Endothelial cell of umbilical vein (primary cell): ENCODE data around the gene SUGP2. TPM values are rescaled to one million over a fixed set of nuclear protein-coding genes. Genes with fewer than 3 reads are reported as not detected.

Experiments used
- BruUV-seq: library from RNA; stranded (reverse); fragments of 400-500 nt; replicated peaks from 2 replicates; lab custom pipeline; 2021; lab: Mats Ljungman, UMichigan
- CTCF ChIA-PET: fragments of 300-600, 350-600 bp; sonication (Branson Sonifier 250); formaldehyde crosslinking; loops from one replicate; lab custom pipeline; 2021; ENCODE audit warnings: antibody characterized with exemption, inconsistent platforms; lab: Charles Lee
- POLR2A ChIA-PET: fragments of 300-600, 350-600 bp; sonication (Branson Sonifier 250); formaldehyde crosslinking; loops from one replicate; lab custom pipeline; 2021; ENCODE audit warnings: antibody characterized with exemption, inconsistent platforms; lab: Charles Lee
- DNase-seq: peaks from one replicate; pipeline ENCODE4 v3.0.0-alpha.2; 2011; ENCODE audit warnings: low read depth, low spot score
- FAIRE-seq: peaks from 2 replicates; lab custom pipeline; 2011; peaks lifted over from hg19 to GRCh38; lab: Jason Lieb, UNC
- H2AFZ ChIP-seq: 2 replicates; pipeline ENCODE4 v1.6.0; 2012; ENCODE audit warnings: low read depth, low read length, control low read depth, inconsistent platforms
- H3K27ac ChIP-seq: 2 replicates; pipeline ENCODE4 v1.5.1; 2011; ENCODE audit warnings: low read depth, mild to moderate bottlenecking, control low read depth, low read length, moderate library complexity; ENCODE audit not compliant: insufficient read depth
- H3K27me3 ChIP-seq, 2 experiments: 2 replicates each; pipeline versions ENCODE4 v1.6.0 to v1.6.1; 2011; ENCODE audit warnings: low read length in 2 of 2, mixed read lengths in 1 of 2; ENCODE audit not compliant: control insufficient read depth in 2 of 2, insufficient read depth in 2 of 2
- H3K36me3 ChIP-seq, 2 experiments: 2 replicates in 1 of 2; 3 replicates in 1 of 2; pipeline ENCODE4 v1.5.1; 2011; ENCODE audit warnings: low read length in 2 of 2, mild to moderate bottlenecking in 1 of 2, moderate library complexity in 1 of 2; ENCODE audit not compliant: control insufficient read depth in 2 of 2, insufficient read depth in 2 of 2; ENCODE audit errors: extremely low read depth in 1 of 2
- H3K4me1 ChIP-seq: 3 replicates; pipeline ENCODE4 v1.5.1; 2011; ENCODE audit warnings: mild to moderate bottlenecking, low read length; ENCODE audit not compliant: control insufficient read depth, insufficient read depth; ENCODE audit errors: extremely low read depth
- H3K4me2 ChIP-seq: 2 replicates; pipeline ENCODE4 v1.6.1; 2011; ENCODE audit warnings: low read length, control low read depth, mixed read lengths; ENCODE audit not compliant: insufficient read depth
- H3K4me3 ChIP-seq, 3 experiments: fragments of 200-600 bp in 1 of 3; sonication (generic), shearing (Covaris generic) in 1 of 3; replicated peaks in 1 of 3; 2 replicates each; pipeline ENCODE4 v1.5.1; 2011 to 2016; ENCODE audit warnings: control low read depth in 3 of 3, low read length in 3 of 3, mild to moderate bottlenecking in 2 of 3, inconsistent platforms in 1 of 3, low read depth in 1 of 3, moderate library complexity in 1 of 3; ENCODE audit not compliant: insufficient read depth in 1 of 3
- H3K79me2 ChIP-seq: 2 replicates; pipeline ENCODE4 v1.6.0; 2012; ENCODE audit warnings: low read length, inconsistent platforms; ENCODE audit not compliant: control insufficient read depth, insufficient read depth
- H3K9ac ChIP-seq: replicated peaks from 2 replicates; pipeline ENCODE3; 2011; ENCODE audit warnings: low read length, control low read depth; ENCODE audit not compliant: insufficient read depth; ENCODE audit errors: extremely low read depth
- H3K9me1 ChIP-seq: replicated peaks from 3 replicates; pipeline ENCODE4 v1.6.0; 2011; ENCODE audit warnings: mild to moderate bottlenecking, low read length; ENCODE audit not compliant: control insufficient read depth, insufficient read depth; ENCODE audit errors: extremely low read depth
- H3K9me3 ChIP-seq: replicated peaks from 2 replicates; pipeline ENCODE4 v1.5.1; 2012; ENCODE audit warnings: low read length, inconsistent platforms; ENCODE audit not compliant: control insufficient read depth, insufficient read depth
- H4K20me1 ChIP-seq: replicated peaks from 2 replicates; pipeline ENCODE3; 2011; ENCODE audit warnings: mild to moderate bottlenecking, low read length; ENCODE audit not compliant: control insufficient read depth, insufficient read depth; ENCODE audit errors: extremely low read depth
- EZH2 ChIP-seq: IDR thresholded peaks from 2 replicates; pipeline ENCODE4 v1.6.1; 2012; ENCODE audit warnings: borderline replicate concordance, low read depth, mild to moderate bottlenecking, moderate library complexity, low read length, inconsistent platforms; ENCODE audit not compliant: severe bottlenecking
- FOS ChIP-seq: IDR thresholded peaks from 2 replicates; pipeline ENCODE4 v1.6.1; 2011; ENCODE audit warnings: mild to moderate bottlenecking, low read length, moderate library complexity, borderline replicate concordance; ENCODE audit not compliant: insufficient read depth
- GATA2 ChIP-seq: IDR thresholded peaks from 2 replicates; pipeline ENCODE4 v1.7.0; 2011; ENCODE audit warnings: low read depth, mild to moderate bottlenecking, moderate library complexity, mixed read lengths, low read length; ENCODE audit not compliant: insufficient read length, insufficient read depth
- JUN ChIP-seq: IDR thresholded peaks from 2 replicates; pipeline ENCODE4 v1.6.1; 2011; ENCODE audit warnings: borderline replicate concordance, low read depth; ENCODE audit not compliant: insufficient read length, insufficient read depth
- MYC ChIP-seq: IDR thresholded peaks from one replicate; pipeline ENCODE4 v1.6.1; 2011; ENCODE audit warnings: mild to moderate bottlenecking, low read depth, low read length
- POLR2A ChIP-seq: IDR thresholded peaks from 2 replicates; pipeline ENCODE4 v1.6.1; 2012; ENCODE audit warnings: low read depth, mild to moderate bottlenecking, control low read depth, low read length
- POLR2AphosphoS5 ChIP-seq: IDR thresholded peaks from 2 replicates; pipeline ENCODE4 v1.6.1; 2012; ENCODE audit warnings: low read depth, mild to moderate bottlenecking, control low read depth, low read length, moderate library complexity; ENCODE audit not compliant: insufficient read depth
- dilution Hi-C: fragments of 300-500 bp; cut with MboI; formaldehyde crosslinking; loops from one replicate; pipeline ENCODE4 v1.15.0; 2019; ENCODE audit warnings: low sequenced_read_pairs; ENCODE audit not compliant: extremely low pct_ligation_motif_present
- intact Hi-C: fragments of 100-400 bp; cut with micrococcal nuclease; formaldehyde crosslinking; loops from one replicate; pipeline ENCODE4 v1.10.0; 2022
- polyA plus RNA-seq, 4 experiments: library from polyadenylated mRNA; depleted of rRNA in 3 of 4; stranded (reverse) in 3 of 4; unstranded in 1 of 4; fragments of >200 nt; gene quantifications; 2 replicates each; pipeline versions ENCODE4 v1.2.1 to v1.2.3, GENCODE V29; 2011 to 2012; ENCODE audit warnings: missing spikeins in 1 of 4
- total RNA-seq: library from RNA; stranded (reverse); gene quantifications from 2 replicates; pipeline ENCODE4 v1.2.3, GENCODE V29; 2021
- TF ChIP-seq, protein P1 (sequence below): IDR thresholded peaks from 2 replicates; pipeline ENCODE4 v1.6.1; 2011; ENCODE audit not compliant: insufficient read depth, insufficient read length
- TF ChIP-seq, protein P2 (sequence below), 2 donors: IDR thresholded peaks; 1 replicate in 1 of 2; 2 replicates in 1 of 2; pipeline ENCODE4 v1.5.1; 2011; ENCODE audit warnings: low read length in 2 of 2, mild to moderate bottlenecking in 2 of 2, moderate library complexity in 2 of 2, control low read depth in 1 of 2, inconsistent platforms in 1 of 2, low read depth in 1 of 2; ENCODE audit not compliant: insufficient read depth in 1 of 2; ENCODE audit errors: extremely low read depth in 1 of 2

Gene SUGP2
- total and polyA plus RNA-seq, 2 donors (not counting 3 experiments of a cell fraction or from before 2014, with no cell fraction given) = 44.6 to 79.7 TPM

DNA sequence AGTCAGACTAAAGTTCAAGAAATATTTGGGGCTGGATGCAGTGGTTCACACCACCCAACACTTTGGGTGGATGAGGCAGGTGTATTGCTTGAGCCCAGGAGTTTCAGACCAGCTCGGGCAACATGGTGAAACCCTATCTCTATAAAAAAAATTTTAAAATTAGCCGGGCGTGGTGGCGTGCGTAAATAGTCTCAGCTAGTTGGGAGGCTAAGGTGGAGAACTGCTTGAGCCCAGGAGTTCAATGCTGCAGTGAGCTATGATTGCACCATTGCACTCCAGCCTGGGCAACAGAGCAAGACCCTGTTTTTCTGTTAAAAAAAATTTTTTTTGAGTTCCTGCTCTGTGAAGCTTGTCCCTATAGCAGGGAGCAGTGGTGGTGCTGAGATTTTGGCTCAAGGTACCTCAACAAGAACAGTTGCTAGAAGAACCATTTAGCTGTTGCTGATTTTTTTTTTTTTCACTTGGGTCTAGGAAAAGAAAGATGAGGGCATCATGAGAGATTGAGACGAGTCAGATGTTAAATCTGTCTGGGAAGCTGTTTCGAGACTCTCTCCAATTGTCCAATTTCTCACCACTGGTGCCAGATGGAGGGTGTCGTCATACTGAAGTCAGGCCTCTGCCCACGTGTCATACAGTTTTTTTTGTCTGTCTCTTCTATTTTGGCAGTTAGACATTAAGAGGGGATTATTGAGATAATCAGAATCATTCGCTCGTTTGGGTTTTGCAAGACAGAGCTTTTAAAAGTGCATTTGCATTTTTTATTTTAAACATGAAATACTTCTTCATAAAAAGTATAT is 34.2 kb upstream of the SUGP2 start:
- H3K36me3 ChIP-seq = no peaks in the 10 kb centered on the region
- intact Hi-C loops (no loop called here), dilution Hi-C loops (no loop called here)
- FAIRE-seq (no peak), DNase-seq (no peak)
- no peaks in the 10 kb centered on the region for H3K27me3 ChIP-seq
- H3K79me2 ChIP-seq = no peaks in the 10 kb centered on the region
- CTCF ChIA-PET = no interaction called here
- no peak overlapping the region for H3K4me2 ChIP-seq
- no peak overlapping the region for H3K27ac ChIP-seq
- no peaks in the 10 kb centered on the region for H3K9me3 ChIP-seq
- H4K20me1 ChIP-seq = no peaks in the 10 kb centered on the region
- TF ChIP-seq, protein P1, sequence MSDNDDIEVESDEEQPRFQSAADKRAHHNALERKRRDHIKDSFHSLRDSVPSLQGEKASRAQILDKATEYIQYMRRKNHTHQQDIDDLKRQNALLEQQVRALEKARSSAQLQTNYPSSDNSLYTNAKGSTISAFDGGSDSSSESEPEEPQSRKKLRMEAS = no peak
- TF ChIP-seq FOS (no peak), MYC (no peak), GATA2 (no peak), JUN (no peak), POLR2AphosphoS5 (no peak), EZH2 (no peak), POLR2A (no peak)
- TF ChIP-seq, protein P2, sequence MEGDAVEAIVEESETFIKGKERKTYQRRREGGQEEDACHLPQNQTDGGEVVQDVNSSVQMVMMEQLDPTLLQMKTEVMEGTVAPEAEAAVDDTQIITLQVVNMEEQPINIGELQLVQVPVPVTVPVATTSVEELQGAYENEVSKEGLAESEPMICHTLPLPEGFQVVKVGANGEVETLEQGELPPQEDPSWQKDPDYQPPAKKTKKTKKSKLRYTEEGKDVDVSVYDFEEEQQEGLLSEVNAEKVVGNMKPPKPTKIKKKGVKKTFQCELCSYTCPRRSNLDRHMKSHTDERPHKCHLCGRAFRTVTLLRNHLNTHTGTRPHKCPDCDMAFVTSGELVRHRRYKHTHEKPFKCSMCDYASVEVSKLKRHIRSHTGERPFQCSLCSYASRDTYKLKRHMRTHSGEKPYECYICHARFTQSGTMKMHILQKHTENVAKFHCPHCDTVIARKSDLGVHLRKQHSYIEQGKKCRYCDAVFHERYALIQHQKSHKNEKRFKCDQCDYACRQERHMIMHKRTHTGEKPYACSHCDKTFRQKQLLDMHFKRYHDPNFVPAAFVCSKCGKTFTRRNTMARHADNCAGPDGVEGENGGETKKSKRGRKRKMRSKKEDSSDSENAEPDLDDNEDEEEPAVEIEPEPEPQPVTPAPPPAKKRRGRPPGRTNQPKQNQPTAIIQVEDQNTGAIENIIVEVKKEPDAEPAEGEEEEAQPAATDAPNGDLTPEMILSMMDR (IDR thresholded peaks at IDR 0.05; ENCODE audit: extremely low read depth in 1 of 2, insufficient read depth in 1 of 2, low read depth in 1 of 2, low read length in 2 of 2) = no peak
- H3K4me3 ChIP-seq = no peak overlapping the region
- BruUV-seq = no TSS peak
- H3K9ac ChIP-seq = no peak overlapping the region
- H3K9me1 ChIP-seq = no peaks in the 10 kb centered on the region
- POLR2A ChIA-PET = no interaction called here
- no peak overlapping the region for H2AFZ ChIP-seq
- peaks cover 15% of the 10 kb centered on the region for H3K4me1 ChIP-seq
